Right atrium auricular region (tissue), 2 donors: Measurements from ENCODE around the gene CREB5. TPM values are rescaled to one million over a fixed set of nuclear protein-coding genes. Genes with fewer than 3 reads are reported as not detected.

Experiments
- DNase-seq: peaks from one replicate; pipeline ENCODE4 v3.0.0-alpha.2; 2019; ENCODE audit warnings: low spot score
- H3K27ac ChIP-seq, 2 donors: fragments of 200-600 bp; sonication (generic); 1 replicate in 1 of 2; 2 replicates in 1 of 2; pipeline ENCODE4 v1.5.1; 2016 to 2019
- H3K27me3 ChIP-seq, 2 donors: fragments of 200-600 bp; sonication (generic); one replicate each; pipeline versions ENCODE4 v1.5.1 to v1.6.0; 2017 to 2019
- H3K36me3 ChIP-seq: fragments of 200-600 bp; sonication (generic); one replicate; pipeline ENCODE4 v1.5.1; 2016
- H3K4me1 ChIP-seq, 2 donors: fragments of 200-600 bp; sonication (generic); one replicate each; pipeline versions ENCODE4 v1.5.1 to v1.6.0; 2017 to 2019
- H3K4me3 ChIP-seq, 2 donors: fragments of 200-600 bp; sonication (generic); 1 replicate in 1 of 2; 2 replicates in 1 of 2; pipeline ENCODE4 v1.5.1; 2017 to 2019; ENCODE audit warnings: mild to moderate bottlenecking in 1 of 2, moderate library complexity in 1 of 2
- H3K9me3 ChIP-seq, 2 donors: fragments of 200-600 bp; sonication (generic); one replicate each; pipeline ENCODE4 v1.5.1; 2019
- total RNA-seq, 2 donors: library from RNA; depleted of rRNA; stranded (reverse); fragments of >200 nt; gene quantifications; one replicate each; pipeline ENCODE4 v1.1.0, GENCODE V29; 2016
- TF ChIP-seq, protein P1 (sequence below), 2 donors: fragments of 200-600 bp; sonication (generic); IDR thresholded peaks; one replicate each; pipeline ENCODE4 v1.5.1; 2019; ENCODE audit warnings: antibody characterized with exemption in 2 of 2

Gene CREB5
- total RNA-seq, 2 donors from 2014 or later = 10.5 to 20.8 TPM

DNA sequence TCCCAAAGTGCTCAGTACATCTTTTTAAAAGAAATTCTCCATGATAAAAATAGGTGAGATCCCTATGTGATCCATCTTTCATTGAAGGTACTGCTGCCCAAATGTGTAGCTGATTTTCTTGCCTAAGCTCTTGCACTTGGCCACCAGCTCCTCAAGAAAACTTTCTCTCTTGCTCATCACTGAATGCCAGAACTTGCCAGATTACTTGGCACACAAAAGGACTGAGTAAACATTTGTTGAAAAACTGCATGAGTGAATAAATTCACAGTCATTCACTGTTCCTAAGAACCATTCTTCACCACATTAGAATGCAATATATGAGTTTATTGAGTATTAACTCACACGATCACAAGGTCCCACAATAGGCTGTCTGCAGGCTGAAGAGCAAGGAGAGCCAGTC lies 445.9 kb downstream of the CREB5 start:
- no peaks in the 10 kb centered on the region for H3K9me3 ChIP-seq
- no peak overlapping the region for H3K27ac ChIP-seq
- no peak for DNase-seq
- H3K27me3 ChIP-seq = no peaks in the 10 kb centered on the region
- H3K36me3 ChIP-seq = no peaks in the 10 kb centered on the region
- H3K4me1 ChIP-seq = peaks cover 0 to 5% of the 10 kb centered on the region in 2 donors
- TF ChIP-seq, protein P1, sequence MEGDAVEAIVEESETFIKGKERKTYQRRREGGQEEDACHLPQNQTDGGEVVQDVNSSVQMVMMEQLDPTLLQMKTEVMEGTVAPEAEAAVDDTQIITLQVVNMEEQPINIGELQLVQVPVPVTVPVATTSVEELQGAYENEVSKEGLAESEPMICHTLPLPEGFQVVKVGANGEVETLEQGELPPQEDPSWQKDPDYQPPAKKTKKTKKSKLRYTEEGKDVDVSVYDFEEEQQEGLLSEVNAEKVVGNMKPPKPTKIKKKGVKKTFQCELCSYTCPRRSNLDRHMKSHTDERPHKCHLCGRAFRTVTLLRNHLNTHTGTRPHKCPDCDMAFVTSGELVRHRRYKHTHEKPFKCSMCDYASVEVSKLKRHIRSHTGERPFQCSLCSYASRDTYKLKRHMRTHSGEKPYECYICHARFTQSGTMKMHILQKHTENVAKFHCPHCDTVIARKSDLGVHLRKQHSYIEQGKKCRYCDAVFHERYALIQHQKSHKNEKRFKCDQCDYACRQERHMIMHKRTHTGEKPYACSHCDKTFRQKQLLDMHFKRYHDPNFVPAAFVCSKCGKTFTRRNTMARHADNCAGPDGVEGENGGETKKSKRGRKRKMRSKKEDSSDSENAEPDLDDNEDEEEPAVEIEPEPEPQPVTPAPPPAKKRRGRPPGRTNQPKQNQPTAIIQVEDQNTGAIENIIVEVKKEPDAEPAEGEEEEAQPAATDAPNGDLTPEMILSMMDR (IDR thresholded peaks at IDR 0.05) = no peak
- no peak overlapping the region for H3K4me3 ChIP-seq

GRCh38 chr7:28858895-28859294 lies 446.6 kb downstream of the CREB5 start:
- no peak overlapping the region for H3K27ac ChIP-seq
- no peaks in the 10 kb centered on the region for H3K9me3 ChIP-seq
- TF ChIP-seq, protein P1 (IDR thresholded peaks at IDR 0.05) = no peak
- no peak overlapping the region for H3K4me3 ChIP-seq
- no peaks in the 10 kb centered on the region for H3K27me3 ChIP-seq
- H3K36me3 ChIP-seq = no peaks in the 10 kb centered on the region
- DNase-seq = no peak
- H3K4me1 ChIP-seq = peaks cover 0 to under 1% of the 10 kb centered on the region in 2 donors

DNA sequence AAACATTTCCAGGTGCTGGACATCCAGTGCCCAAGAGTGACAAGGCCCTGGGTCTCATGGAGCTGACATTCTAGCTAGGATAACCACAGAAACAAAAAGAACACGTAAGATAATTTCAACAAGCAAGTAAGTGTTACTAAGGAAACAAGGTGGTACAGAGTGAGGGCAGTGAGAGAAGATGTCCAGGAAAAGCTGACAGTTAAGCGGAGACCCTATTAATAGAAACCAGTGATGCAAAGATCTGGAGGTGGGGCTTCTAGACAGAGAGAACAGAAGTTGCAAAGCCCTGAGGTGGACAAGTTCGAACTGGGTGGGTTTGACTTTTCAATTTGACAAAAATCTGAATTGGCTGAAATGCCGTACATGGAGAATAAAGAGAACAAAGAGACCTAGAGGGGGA lies 449.5 kb downstream of the CREB5 start:
- Histone ChIP-seq H3K4me3 (no peak overlapping the region), H3K9me3 (no peaks in the 10 kb centered on the region), H3K36me3 (no peaks in the 10 kb centered on the region), H3K27ac (no peak overlapping the region), H3K4me1 (no peaks in the 10 kb centered on the region), H3K27me3 (no peaks in the 10 kb centered on the region)
- TF ChIP-seq, protein P1 (IDR thresholded peaks at IDR 0.05) = no peak
- no peak for DNase-seq

- no peaks in the 10 kb centered on the region for H3K4me1 ChIP-seq
These were observed 450.4 kb downstream of the CREB5 start for GRCh38 chr7:28862595-28863272.

GRCh38 chr7:28865601-28866144 lies 453.4 kb downstream of the CREB5 start:
- Histone ChIP-seq H3K27ac (no peak overlapping the region), H3K4me1 (no peaks in the 10 kb centered on the region), H3K9me3 (no peaks in the 10 kb centered on the region), H3K36me3 (no peaks in the 10 kb centered on the region), H3K4me3 (no peak overlapping the region), H3K27me3 (no peaks in the 10 kb centered on the region)
- TF ChIP-seq, protein P1 (IDR thresholded peaks at IDR 0.05) = no peak
- no peak for DNase-seq

More at GRCh38 chr7:28862595-28863272, 450.4 kb downstream of the CREB5 start:
- Histone ChIP-seq H3K36me3 (no peaks in the 10 kb centered on the region), H3K27me3 (no peaks in the 10 kb centered on the region), H3K9me3 (no peaks in the 10 kb centered on the region), H3K4me3 (no peak overlapping the region), H3K27ac (no peak overlapping the region)
- TF ChIP-seq, protein P1 (IDR thresholded peaks at IDR 0.05) = no peak
- DNase-seq = no peak
